ENCODE results near the gene EHHADH. TPM values are rescaled to one million over a fixed set of nuclear protein-coding genes. Genes with fewer than 3 reads are reported as not detected.

EHHADH gene
- total RNA-seq: 6.0 and 8.4 TPM in 2 replicates

GRCh38 chr3:185253645-185254410 lies at the start of gene EHHADH:
EHHADH (minus strand) TSS chr3:185254049; CDS start chr3:185254022, 27 bp downstream.

GRCh38 chr3:185152410-185153170 lies 101.3 kb downstream of the EHHADH start, which contains the start of gene C3orf70:
C3orf70 (minus strand) TSS chr3:185153060; CDS start chr3:185152823, 237 bp downstream.

Other genes starting within 250 kb of the EHHADH start
- not detected in 2 replicates for gene C3orf70, start 101.0 kb downstream of the EHHADH start, total RNA-seq
- 17.6 and 20.6 TPM in 2 replicates for gene MAP3K13, start 109.1 kb upstream of the EHHADH start, total RNA-seq
- gene TMEM41A, start 245.0 kb upstream of the EHHADH start, total RNA-seq: 11.9 and 13.7 TPM in 2 replicates